ENCODE results near the gene UNC5B.
"Not testable (repeated sequence)": the region's sequence is repeated elsewhere in the genome, so short reads cannot be mapped to it uniquely, and the experiment has no call there.

UNC5B gene

DNA sequence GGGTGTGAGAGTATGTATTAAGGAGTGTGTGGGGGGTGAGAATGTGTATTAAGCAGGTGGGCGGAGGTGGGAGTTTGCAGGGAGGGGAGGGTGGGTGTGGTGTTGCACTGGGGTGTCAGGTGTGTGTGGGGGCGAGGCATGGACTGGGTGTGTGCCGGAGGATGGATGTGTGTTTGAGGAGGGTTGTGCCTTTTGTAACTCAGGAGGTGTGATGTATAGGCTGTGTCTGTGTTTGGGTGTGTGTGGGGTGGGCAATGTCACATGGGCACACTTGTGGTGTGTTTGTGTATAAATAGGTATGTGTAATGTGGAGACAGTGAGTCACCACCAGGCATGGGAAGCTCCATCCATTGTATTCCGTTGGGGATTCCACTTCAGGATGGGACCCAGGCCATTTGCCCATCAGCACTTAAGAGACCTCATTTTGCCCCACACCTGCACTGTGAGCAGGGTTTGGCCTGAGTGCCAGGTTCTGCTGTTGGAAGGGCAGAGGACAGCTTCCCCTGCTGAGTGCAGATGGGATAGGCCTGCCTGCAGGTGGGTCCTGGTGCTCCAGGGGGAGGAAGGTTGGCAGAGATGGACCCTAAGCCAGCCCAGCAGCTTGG is 5.8 kb downstream of the UNC5B start:
- peak overlapping the region; percentile 77 for H3K4me3 ChIP-seq
- no peak for DNase-seq (ENCODE audit: low spot score)
- TF ChIP-seq, protein P1, sequence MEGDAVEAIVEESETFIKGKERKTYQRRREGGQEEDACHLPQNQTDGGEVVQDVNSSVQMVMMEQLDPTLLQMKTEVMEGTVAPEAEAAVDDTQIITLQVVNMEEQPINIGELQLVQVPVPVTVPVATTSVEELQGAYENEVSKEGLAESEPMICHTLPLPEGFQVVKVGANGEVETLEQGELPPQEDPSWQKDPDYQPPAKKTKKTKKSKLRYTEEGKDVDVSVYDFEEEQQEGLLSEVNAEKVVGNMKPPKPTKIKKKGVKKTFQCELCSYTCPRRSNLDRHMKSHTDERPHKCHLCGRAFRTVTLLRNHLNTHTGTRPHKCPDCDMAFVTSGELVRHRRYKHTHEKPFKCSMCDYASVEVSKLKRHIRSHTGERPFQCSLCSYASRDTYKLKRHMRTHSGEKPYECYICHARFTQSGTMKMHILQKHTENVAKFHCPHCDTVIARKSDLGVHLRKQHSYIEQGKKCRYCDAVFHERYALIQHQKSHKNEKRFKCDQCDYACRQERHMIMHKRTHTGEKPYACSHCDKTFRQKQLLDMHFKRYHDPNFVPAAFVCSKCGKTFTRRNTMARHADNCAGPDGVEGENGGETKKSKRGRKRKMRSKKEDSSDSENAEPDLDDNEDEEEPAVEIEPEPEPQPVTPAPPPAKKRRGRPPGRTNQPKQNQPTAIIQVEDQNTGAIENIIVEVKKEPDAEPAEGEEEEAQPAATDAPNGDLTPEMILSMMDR (IDR thresholded peaks at IDR 0.05): no peak
- peak overlapping the region; percentile 39 to 75 for H3K27ac ChIP-seq

DNA sequence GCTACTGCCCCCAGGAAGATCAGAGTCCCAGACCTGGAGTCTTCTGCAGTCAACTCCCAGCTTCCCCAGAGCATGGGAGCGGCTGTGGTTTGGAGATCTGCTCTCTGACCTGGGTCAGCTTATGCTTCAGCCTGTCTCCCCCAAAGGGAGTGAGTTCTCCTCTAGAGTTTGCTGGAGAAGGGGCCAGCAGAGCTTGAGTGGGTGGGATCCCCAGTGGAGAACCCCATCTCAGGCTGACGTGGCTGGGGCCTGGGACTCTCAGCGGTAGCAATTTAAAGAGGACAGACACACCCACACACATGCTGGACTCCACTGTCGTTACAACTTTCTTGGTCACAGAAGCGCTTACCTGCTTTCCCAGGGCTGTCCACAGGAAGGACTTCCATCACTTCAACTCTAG is 6.3 kb downstream of the UNC5B start:
- TF ChIP-seq, protein P1 (IDR thresholded peaks at IDR 0.05): no peak
- peak; percentile 66 for DNase-seq (ENCODE audit: low spot score)
- Histone ChIP-seq H3K27ac (peak overlapping the region in 1 of 2 donors; percentile 75), H3K4me3 (no peak overlapping the region)

DNA sequence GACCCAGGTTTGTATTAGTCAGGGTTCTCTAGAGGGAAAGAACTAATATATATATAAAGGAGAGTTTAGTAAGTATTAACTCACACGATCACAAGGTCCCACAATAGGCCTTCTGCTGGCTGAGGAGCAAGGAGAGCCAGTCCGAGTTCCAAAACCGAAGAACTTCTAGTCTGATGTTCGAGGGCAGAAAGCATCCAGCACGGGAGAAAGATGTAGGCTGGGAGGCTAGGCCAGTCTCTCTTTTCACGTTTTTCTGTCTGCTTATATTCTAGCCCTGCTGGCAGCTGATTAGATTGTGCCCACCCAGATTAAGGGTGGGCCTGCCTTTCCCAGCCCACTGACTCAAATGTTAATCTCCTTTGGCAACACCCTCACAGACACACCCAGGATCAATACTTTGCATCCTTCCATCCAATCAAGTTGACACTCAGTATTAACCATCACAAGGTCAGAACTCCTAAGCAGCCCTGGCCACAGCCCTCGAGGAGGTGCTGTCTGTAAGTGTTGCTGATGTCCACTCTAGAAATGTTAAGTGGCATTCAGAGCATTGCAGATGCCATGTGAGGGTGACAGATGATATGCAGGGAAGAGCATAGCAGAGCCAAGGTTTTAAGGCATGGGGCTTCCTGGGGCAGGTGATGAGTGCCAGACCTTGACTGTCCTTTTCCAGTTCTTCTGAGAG is 7.0 kb downstream of the UNC5B start:
- H3K4me3 ChIP-seq; DNase-seq (ENCODE audit: low spot score): not testable (repeated sequence)
- H3K27ac ChIP-seq: peak overlapping the region in 1 of 2 donors; percentile 13

DNA sequence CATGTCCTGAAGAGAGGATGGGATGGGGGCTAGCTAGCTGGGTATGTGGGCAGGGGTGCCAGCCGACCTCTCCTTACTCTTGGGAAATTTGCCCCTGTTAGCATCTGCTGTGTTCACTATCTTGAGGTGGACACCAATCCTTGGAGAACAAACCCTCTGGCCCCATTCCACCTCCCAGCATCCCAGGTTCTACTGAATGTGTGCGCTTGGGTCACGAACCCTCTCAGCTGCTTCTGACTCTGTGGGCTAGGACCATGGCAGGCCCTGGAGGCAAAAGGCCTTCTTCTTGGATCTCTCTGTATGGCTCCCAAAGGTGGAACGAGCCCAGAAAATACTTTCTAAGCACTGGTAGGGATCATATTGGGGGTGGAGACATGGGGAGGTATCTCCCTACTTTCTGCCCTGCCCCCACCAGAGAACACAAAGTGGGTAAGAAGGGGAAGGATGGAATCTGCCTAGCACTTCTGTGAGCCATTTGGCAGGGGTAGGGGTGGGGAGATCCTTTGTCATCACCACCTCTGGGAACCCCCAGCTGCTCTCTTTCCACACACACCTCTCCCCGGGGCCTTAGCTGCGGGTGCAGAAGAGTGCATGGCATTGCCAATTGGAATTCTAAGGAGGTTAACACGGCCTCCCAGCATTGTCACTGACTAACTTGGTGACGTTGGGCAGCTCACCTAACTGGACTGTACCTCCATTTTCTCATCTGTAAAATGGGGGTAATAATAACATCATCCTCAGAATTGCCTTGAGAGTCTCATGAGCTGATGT is 7.7 kb downstream of the UNC5B start:
- Histone ChIP-seq H3K4me3 (no peak overlapping the region), H3K27ac (peak overlapping the region in 1 of 2 donors; percentile 13)
- TF ChIP-seq, protein P1 (IDR thresholded peaks at IDR 0.05): no peak
- DNase-seq (ENCODE audit: low spot score): peak; percentile 36

DNA sequence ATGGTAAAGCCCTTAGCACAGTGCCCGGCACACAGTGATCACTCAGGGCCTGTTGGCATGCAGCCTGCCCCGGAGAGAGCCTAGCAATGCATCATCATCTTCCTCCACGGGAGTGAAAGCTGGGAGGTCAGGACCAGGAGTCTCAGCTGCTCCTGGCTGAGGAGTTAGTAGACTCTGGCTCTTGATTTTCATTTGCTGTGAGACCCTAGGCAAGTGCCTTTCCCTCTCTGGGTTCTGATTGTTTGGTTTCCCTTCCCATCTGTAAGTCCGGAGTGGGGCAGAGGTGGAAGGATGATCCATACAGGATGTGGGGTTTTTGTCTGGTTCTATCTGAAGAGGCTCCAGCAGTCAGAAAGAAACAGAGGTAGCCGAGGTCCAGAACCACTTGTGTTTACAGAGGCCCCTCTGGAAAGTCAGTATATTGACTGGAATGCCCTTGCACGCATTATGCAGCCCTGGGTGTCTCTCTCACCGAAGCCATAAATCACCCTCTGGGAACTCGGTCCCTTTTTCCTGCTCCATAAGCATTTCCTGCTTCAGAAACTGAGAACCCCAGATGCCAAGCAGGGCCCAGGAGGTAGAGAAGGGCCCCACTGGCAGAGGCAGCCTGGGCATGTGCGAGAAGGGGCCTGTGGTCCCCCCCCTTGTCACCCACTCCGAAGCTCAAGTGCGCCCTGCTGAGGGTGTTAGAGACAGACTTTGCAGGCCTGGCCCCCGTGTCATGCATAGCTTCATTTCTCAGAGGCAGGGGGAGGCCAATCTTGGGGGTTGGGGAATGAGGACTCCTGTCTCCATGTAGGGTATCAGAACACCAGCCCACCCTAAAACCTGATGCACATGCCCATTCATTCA is 8.5 kb downstream of the UNC5B start:
- H3K4me3 ChIP-seq: no peak overlapping the region
- TF ChIP-seq, protein P1 (IDR thresholded peaks at IDR 0.05): no peak
- peak; percentile 68 for DNase-seq (ENCODE audit: low spot score)
- H3K27ac ChIP-seq: peak overlapping the region in 1 of 2 donors; percentile 2

DNA sequence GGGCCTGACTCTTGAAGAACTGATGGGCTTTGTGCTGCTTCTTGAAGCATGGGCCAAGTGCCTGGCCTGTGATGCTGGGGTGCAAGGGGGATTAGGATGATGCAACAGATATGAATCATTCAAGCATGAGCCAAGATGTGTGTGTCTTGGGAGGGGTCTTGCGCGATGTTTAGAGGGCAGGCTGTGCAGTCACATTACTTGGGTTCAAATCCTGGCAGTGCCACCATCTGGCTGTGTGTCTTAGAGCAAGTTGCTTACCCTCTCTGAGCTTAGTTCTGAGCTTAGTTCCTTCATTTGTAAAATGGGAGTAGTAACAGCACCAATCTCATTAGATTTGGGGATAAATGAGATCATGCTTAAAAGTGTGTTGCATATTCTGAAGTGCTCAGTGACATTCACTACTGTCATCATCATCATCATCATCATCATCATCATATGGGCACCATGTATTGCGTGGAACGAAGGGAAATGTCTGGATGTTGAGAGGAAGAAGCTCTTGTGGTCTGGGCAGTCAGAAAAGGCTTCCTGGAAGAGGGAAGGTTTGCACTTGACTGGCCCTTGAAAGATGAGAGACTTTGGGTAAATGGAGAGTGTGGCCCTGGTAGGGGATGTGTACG is 9.3 kb downstream of the UNC5B start:
- no peak overlapping the region for H3K4me3 ChIP-seq
- no peak overlapping the region for H3K27ac ChIP-seq
- TF ChIP-seq, protein P1 (IDR thresholded peaks at IDR 0.05): no peak
- peak; percentile 12 for DNase-seq (ENCODE audit: low spot score)
